Measurements from ENCODE around the gene TTC28.

The TTC28 gene

DNA sequence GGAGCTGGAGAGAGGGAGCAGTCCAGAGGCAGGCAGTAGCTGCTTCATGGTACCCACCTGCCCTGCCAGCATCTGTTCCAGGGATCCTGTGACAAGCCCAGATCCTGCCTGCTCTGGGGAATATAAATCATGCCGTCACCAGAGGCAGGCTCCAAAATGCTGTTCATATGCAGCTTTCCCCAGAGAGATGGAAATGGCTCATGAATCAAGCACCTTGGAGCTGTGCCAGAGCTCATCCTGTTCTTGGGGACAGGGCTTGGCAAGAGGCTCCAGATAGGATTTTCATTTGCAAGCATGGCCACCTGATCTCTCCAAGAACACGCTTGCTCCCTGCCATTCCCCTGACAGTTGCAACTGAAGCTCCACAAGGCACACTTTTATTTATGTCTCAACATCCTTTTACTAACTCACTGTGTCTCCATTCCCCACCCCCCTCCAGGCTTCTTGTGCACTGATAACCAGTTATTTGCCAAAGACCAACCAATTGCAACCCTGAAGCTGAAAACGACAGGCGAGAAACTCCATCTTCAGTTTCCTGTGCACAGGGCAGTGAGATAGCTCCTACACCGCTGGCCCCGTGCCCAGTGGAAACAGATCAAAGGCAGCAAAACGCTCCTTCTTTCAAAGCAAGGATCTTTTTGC is 644.8 kb downstream of the TTC28 start:
- in situ Hi-C loops (cut with MboI; ENCODE audit: low sequenced_read_pairs), result no loop called here

GRCh38 chr22:28034145-28034759 is 645.4 kb downstream of the TTC28 start:
- in situ Hi-C loops (cut with MboI; ENCODE audit: low sequenced_read_pairs), result no loop called here

GRCh38 chr22:28032861-28033260 is 646.8 kb downstream of the TTC28 start:
- in situ Hi-C loops (cut with MboI; ENCODE audit: low sequenced_read_pairs), result no loop called here

DNA sequence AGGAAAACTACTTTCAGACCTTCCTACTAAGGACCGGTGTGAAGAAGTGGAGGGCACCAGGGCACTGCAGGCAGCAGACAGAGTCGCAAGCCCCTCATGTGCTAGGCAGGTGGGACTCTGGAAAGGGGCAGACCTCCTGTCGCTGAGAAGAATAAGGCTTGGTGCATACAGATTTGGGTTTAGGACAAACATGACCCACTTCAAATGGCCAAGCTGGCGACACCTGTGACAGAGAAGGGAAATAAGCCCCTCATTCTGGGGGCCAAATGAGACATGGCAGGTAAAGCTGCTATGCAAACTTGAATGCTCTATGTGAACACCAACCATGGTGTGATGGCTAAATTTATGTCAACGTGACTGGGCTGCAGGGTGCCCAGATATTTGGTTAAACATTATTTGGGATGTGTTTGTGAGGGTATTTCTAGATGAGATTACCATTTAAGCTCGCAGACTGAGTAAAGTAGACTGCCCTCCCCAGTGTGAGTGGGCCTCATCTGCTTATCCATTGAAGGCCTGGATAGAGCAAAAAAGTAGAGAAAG is 648.2 kb downstream of the TTC28 start:
- in situ Hi-C loops (cut with MboI; ENCODE audit: low sequenced_read_pairs), result no loop called here

DNA sequence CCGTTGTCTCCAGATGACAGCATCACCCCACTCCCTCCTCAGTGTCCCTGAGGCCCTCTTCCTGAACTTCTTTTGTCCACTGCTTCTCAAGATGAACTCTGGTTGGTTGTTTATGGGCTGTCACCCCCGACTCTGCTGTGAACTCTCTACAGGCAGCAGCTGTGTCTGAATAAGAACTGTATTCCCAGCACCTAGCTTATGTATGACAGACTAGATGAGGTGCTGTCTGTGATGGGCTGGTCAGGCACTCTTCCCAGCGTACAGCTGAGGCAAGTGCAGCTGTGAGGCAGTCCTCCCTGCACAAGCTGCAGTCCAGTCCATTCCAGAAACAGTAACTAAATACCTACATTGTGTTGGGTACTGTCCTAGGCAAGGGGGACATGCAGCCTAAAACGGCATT is 649.2 kb downstream of the TTC28 start:
- in situ Hi-C loops (cut with MboI; ENCODE audit: low sequenced_read_pairs), result no loop called here

- in situ Hi-C loops (cut with MboI; ENCODE audit: low sequenced_read_pairs), result no loop called here
Observed at GRCh38 chr22:28029956-28030355, 649.7 kb downstream of the TTC28 start.

GRCh38 chr22:28029201-28029948 is 650.3 kb downstream of the TTC28 start:
- in situ Hi-C loops (cut with MboI; ENCODE audit: low sequenced_read_pairs), result no loop called here

DNA sequence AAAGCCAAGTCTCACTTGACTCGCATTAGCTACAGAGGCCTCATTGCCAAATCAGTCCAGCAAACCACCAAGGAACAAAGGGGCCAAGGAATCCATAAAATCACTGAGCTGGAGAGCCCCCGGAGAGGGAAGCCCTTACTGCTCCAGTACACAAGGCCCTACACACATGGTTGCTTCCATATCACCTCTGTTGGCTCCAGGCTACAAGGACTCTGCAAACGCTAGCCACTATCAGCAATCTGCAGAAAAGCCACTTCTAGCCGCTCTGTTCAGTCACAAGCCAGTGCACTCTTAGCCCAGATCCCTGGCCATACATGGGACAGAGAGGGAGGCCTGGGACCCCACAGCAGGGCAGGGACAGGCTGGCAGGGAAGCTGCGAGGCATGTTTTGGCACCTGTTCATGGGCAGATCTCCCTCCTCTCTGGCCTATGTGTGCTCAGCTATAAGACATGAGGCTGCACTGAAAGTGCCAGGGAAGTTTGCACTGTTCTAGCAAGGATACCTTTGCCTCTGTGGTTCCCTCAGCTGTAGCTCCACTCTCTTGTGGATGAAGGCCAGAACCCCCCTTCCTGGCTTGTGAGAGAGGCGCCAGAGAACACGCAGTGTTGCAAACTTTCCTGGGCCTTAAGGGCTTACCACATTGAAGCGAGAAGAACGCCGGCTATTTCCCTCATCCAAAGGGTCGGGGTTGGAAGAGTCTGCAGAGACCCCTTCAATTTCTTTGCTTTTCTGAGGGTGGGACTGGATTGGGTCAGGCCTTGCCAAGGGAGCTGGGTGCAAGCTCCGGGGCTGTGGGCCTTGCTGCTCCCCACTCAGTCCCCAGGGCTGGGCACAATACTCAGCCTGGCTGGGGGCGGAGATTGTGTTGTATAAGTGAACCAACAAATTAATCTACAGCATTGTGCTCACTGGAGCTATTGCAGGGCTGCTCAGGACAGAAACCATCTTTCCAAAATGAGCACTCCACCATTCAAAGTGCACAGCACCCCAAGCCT is 651.9 kb downstream of the TTC28 start:
- in situ Hi-C loops (cut with MboI; ENCODE audit: low sequenced_read_pairs), result no loop called here

DNA sequence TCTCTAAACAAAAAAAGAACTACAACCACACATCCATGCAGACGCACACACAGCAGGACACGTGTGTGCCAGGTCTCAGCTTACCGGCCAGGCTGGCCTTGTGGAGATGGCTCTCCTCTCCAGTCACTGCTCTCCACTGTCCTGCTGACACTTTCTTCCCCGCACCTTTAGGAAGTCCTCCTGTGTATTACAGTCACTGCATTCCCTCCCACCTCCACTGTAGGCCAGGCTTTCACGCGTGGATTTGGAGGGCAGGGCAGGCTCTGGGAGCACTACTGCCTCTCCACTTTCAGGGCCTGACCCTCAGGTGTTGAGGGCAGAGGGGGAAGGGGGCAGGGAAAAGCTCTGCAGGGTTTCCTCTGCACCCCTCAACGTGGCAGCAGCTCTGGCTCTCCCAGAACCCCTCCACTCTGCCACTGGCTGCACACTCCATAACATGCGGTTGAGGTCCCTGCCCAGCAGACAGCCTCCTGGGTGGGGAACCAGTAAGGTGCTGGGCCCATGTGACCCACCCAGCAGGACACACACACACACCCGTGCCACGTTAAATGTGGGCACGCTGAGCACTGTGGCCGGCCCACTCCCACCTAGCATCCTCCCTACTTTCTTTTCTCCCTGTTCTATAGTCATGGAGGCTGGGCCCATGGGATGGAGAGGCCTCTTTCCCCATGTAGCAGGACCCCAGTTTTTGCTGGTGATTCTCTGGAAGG is 653.6 kb downstream of the TTC28 start:
- in situ Hi-C loops (cut with MboI; ENCODE audit: low sequenced_read_pairs), result no loop called here

DNA sequence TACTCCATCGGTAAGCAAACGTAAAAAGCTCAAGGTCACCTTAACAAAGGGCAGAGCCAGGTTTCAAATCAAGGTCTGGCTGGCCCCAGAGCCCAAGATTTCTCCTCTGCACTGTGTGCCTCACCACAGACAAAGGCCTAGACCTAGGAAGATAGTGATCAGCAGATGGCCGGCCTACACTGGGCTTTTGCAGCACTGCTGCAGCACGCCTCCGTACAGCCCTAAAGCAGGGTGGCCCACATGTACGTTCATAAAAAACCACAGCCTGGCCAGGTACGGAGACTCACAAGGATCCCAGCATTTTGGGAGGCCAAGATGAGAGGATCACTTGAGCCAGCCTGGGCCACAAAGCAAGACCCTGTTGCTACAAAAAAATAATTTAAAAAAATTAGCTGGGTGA is 654.3 kb downstream of the TTC28 start:
- in situ Hi-C loops (cut with MboI; ENCODE audit: low sequenced_read_pairs), result no loop called here

- in situ Hi-C loops (cut with MboI; ENCODE audit: low sequenced_read_pairs), result no loop called here
Observed at GRCh38 chr22:28024422-28024888, 655.2 kb downstream of the TTC28 start.

- in situ Hi-C loops (cut with MboI; ENCODE audit: low sequenced_read_pairs), result no loop called here
Observed at GRCh38 chr22:28023774-28024173, 655.9 kb downstream of the TTC28 start.

DNA sequence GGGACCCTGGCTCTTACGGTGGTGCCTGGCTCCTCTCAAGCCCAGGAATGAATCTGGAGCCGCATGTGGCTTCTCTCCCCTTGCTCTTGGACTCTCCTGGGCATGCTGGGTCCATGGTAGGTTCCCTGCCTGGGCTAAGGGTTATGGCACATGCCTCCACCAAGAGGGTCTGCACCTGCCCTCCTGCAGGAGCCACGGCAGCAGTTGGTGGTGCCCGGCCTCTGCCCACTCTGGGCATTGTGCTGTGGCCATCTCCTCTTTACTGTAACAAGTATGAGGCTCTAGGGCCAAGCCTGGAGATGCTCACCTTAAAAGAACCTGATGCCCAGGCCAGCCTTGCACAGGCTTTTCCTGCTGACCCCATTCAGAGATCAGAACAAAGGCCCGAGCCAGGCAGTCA is 656.6 kb downstream of the TTC28 start:
- in situ Hi-C loops (cut with MboI; ENCODE audit: low sequenced_read_pairs), result no loop called here

DNA sequence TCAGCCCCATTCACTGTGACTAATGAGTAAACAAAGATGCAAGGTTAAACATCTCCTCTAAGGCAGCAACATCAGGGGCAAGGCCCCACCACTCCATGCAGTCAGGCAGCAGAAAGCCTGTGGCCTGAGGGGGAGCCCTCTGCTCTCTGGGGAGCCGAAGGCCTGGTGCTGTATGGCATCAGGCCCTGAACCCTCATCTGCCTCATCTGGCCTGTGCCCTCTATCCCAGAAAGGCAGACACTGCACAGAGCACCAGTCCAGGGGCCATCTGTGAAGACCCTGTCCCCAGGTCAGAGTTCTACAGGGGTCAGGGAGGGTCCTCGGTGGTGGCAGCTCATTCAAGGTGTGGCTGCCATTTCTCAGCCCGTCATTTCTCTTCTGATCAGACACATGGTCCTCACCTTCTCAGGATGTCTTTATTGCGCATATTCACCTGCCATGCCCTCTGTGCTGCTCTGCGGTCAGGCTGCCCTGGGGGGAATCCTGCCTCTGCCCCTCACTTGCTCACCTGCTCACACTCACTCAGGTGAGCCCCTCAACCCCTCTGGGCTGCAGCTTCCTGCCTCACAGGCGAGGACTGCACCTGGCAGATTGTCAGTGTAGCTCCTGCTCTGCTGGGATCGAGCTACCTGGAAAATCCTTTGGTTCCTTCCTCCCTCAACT is 657.5 kb downstream of the TTC28 start:
- in situ Hi-C loops (cut with MboI; ENCODE audit: low sequenced_read_pairs), result no loop called here

DNA sequence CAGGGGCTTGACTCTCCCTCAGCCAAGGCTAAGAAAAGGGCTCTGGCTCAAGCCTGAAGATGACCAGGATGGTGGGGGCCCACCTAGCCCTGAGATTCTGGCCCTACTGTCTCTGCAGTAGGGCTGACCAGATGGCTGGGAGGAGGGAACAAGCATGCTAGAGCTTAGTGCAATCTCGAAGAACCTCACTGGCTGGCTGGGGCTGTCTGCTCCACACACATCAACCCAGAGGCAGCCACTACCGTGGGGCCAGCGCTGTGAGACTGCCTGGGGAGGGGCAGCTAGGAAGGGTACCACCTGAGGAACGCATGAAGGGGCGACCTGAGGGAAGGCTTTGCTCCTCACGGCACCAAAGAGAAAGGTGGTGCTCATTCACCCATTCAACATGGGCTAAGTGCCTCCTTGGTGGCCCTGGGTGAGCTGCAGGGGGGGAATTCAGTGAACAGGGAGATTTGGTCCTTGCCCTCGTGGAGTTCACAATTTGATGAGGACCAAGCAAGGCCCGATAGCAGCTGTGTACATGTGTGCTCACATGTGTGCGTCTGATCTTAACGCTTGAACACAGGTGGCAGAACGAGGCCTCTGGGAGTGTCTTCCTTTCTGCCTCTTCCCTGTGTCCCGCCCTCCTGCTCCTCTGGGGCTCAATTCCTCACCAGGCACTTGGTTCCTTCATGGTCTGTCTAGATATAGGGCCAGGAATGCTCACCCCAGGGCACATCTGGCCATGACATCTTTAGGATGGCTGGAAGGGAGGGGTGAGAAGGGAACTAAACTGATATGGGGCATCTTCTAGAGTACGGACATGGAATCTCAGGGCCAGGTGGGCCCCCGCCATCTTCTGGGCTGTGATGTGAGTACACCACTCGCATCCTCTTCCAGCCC is 658.3 kb downstream of the TTC28 start:
- in situ Hi-C loops (cut with MboI; ENCODE audit: low sequenced_read_pairs), result no loop called here

GRCh38 chr22:28019881-28020861 is 659.5 kb downstream of the TTC28 start:
- in situ Hi-C loops (cut with MboI; ENCODE audit: low sequenced_read_pairs), result no loop called here

DNA sequence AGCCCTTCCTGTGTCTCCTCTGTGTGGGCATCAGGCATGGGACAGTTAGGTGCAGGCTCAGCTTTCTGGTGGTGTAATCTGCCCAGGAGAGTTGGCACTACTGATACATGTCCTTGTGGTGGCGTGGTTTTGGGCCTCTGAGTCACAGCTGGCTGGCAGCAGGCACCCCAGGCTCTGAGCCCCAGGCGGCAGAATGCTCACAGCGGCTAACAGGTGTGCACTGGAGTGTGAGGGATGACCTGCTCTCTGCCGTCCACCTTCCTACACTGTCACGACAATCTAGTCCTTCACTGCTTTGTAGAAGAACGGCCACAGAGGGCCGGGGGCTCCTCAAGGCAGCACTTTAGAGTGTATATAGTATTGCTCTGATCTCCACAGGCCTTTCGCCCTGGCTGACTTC is 660.3 kb downstream of the TTC28 start:
- in situ Hi-C loops (cut with MboI; ENCODE audit: low sequenced_read_pairs), result no loop called here
